Mesodermal cell (in vitro differentiated cells): Measurements from ENCODE around the gene RNF222.
A peak's percentile ranks its signal among the peaks of the same experiment; 100 is the strongest.

Source experiments
- H3K27ac ChIP-seq: 2 replicates; pipeline ENCODE4 v1.7.0; 2013; ENCODE audit warnings: mild to moderate bottlenecking, low read depth, low read length, moderate library complexity; ENCODE audit not compliant: severe bottlenecking
- H3K36me3 ChIP-seq: 2 replicates; pipeline ENCODE4 v1.7.1; 2013; ENCODE audit warnings: mild to moderate bottlenecking, low read length, moderate library complexity; ENCODE audit not compliant: control insufficient read depth, insufficient read depth
- H3K4me1 ChIP-seq: one replicate; pipeline ENCODE4 v1.7.1; 2013; ENCODE audit warnings: mild to moderate bottlenecking, low read length; ENCODE audit not compliant: insufficient read depth, control insufficient read depth, poor library complexity, severe bottlenecking
- H3K4me3 ChIP-seq: 2 replicates; pipeline ENCODE4 v1.7.0; 2013; ENCODE audit warnings: low read length, control low read depth, mild to moderate bottlenecking; ENCODE audit not compliant: insufficient read depth, poor library complexity, severe bottlenecking; ENCODE audit errors: extremely low read depth
- H3K9me3 ChIP-seq: 2 replicates; pipeline ENCODE4 v1.7.1; 2013; ENCODE audit warnings: mild to moderate bottlenecking, low read length, moderate library complexity; ENCODE audit not compliant: control insufficient read depth
- WGBS, 2 experiments: methylation state at CpG; one replicate each; pipeline ENCODE4 v1.1.5; 2013; ENCODE audit warnings: missing lambda C conversion rate in 2 of 2; ENCODE audit not compliant: insufficient coverage in 2 of 2; 5-methylcytosine and 5-hydroxymethylcytosine counted together

Gene RNF222

GRCh38 chr17:8368193-8368592 is 29.4 kb downstream of the RNF222 start:
- no peak overlapping the region for H3K27ac ChIP-seq
- 93 to 97% methylated on average over 2 of the region's 3 CpGs for WGBS, 2 experiments
- no peak overlapping the region for H3K4me3 ChIP-seq

GRCh38 chr17:8366231-8366630 is 31.4 kb downstream of the RNF222 start:
- Histone ChIP-seq H3K36me3 (peaks cover 23% of the 10 kb centered on the region), H3K4me1 (peaks cover 13% of the 10 kb centered on the region), H3K27ac (no peak overlapping the region), H3K4me3 (no peak overlapping the region), H3K9me3 (no peaks in the 10 kb centered on the region)
- 88% methylated on average over 1 of the region's 2 CpGs; no CpG with 5 or more reads in 1 of the 2 experiments for WGBS, 2 experiments

More at GRCh38 chr17:8368193-8368592, 29.4 kb downstream of the RNF222 start:
- Histone ChIP-seq H3K36me3 (peaks cover 28% of the 10 kb centered on the region), H3K9me3 (no peaks in the 10 kb centered on the region), H3K4me1 (peaks cover 11% of the 10 kb centered on the region)

GRCh38 chr17:8365143-8365542 is 32.5 kb downstream of the RNF222 start:
- Histone ChIP-seq H3K27ac (no peak overlapping the region), H3K36me3 (peaks cover 19% of the 10 kb centered on the region), H3K9me3 (no peaks in the 10 kb centered on the region), H3K4me3 (no peak overlapping the region), H3K4me1 (peaks cover 24% of the 10 kb centered on the region)
- 100% methylated on average over 1 of the region's 1 CpG for WGBS, 2 experiments

GRCh38 chr17:8362651-8363332 is 34.8 kb downstream of the RNF222 start:
- Histone ChIP-seq H3K4me3 (no peak overlapping the region), H3K27ac (no peak overlapping the region), H3K9me3 (no peaks in the 10 kb centered on the region), H3K4me1 (peaks cover 36% of the 10 kb centered on the region), H3K36me3 (no peaks in the 10 kb centered on the region)
- WGBS, 2 experiments: 90 to 95% methylated on average over 3 to 4 of the region's 4 CpGs

GRCh38 chr17:8360751-8361150 is 36.9 kb downstream of the RNF222 start:
- H3K9me3 ChIP-seq: no peaks in the 10 kb centered on the region
- H3K36me3 ChIP-seq: no peaks in the 10 kb centered on the region
- H3K4me1 ChIP-seq: peaks cover 25% of the 10 kb centered on the region
- peak overlapping the region; percentile 62 for H3K27ac ChIP-seq
- 75 to 86% methylated on average over 1 to 2 of the region's 3 CpGs for WGBS, 2 experiments
- H3K4me3 ChIP-seq: no peak overlapping the region

GRCh38 chr17:8360260-8360659 is 37.4 kb downstream of the RNF222 start:
- Histone ChIP-seq H3K36me3 (no peaks in the 10 kb centered on the region), H3K4me1 (peaks cover 25% of the 10 kb centered on the region), H3K4me3 (no peak overlapping the region), H3K27ac (peak overlapping the region; percentile 77), H3K9me3 (no peaks in the 10 kb centered on the region)
- WGBS, 2 experiments: 0 to 83% methylated on average over 1 of the region's 3 CpGs

GRCh38 chr17:8359769-8360168 is 37.9 kb downstream of the RNF222 start:
- Histone ChIP-seq H3K4me3 (no peak overlapping the region), H3K9me3 (no peaks in the 10 kb centered on the region), H3K4me1 (peaks cover 25% of the 10 kb centered on the region), H3K36me3 (no peaks in the 10 kb centered on the region), H3K27ac (peak overlapping the region; percentile 77)
- 57 to 100% methylated on average over 1 of the region's 5 CpGs for WGBS, 2 experiments

GRCh38 chr17:8357910-8358309 is 39.7 kb downstream of the RNF222 start:
- H3K4me1 ChIP-seq: peaks cover 25% of the 10 kb centered on the region
- 89 to 100% methylated on average over 1 to 2 of the region's 3 CpGs for WGBS, 2 experiments

GRCh38 chr17:8354236-8354635 is 43.4 kb downstream of the RNF222 start:
- Histone ChIP-seq H3K27ac (no peak overlapping the region), H3K36me3 (no peaks in the 10 kb centered on the region), H3K4me1 (peaks cover 3% of the 10 kb centered on the region), H3K9me3 (no peaks in the 10 kb centered on the region), H3K4me3 (no peak overlapping the region)
- WGBS, 2 experiments: 95 to 97% methylated on average over 5 to 6 of the region's 8 CpGs

More at GRCh38 chr17:8357910-8358309, 39.7 kb downstream of the RNF222 start:
- Histone ChIP-seq H3K9me3 (no peaks in the 10 kb centered on the region), H3K4me3 (no peak overlapping the region), H3K36me3 (no peaks in the 10 kb centered on the region), H3K27ac (no peak overlapping the region)

- Histone ChIP-seq H3K36me3 (no peaks in the 10 kb centered on the region), H3K4me3 (no peak overlapping the region), H3K27ac (no peak overlapping the region), H3K9me3 (no peaks in the 10 kb centered on the region), H3K4me1 (no peaks in the 10 kb centered on the region)
- 80 to 85% methylated on average over 3 to 5 of the region's 7 CpGs for WGBS, 2 experiments
Measured at GRCh38 chr17:8353736-8354135, 43.9 kb downstream of the RNF222 start.

- H3K36me3 ChIP-seq: no peaks in the 10 kb centered on the region
- no peaks in the 10 kb centered on the region for H3K4me1 ChIP-seq
- H3K27ac ChIP-seq: no peak overlapping the region
- no peaks in the 10 kb centered on the region for H3K9me3 ChIP-seq
- 80 to 89% methylated on average over 5 to 7 of the region's 7 CpGs for WGBS, 2 experiments
- H3K4me3 ChIP-seq: no peak overlapping the region
Measured at GRCh38 chr17:8350339-8350738, 47.3 kb downstream of the RNF222 start.
